Sigmoid colon (tissue), 7 donors: ENCODE measurements around the gene MRPL12. TPM values are rescaled to one million over a fixed set of nuclear protein-coding genes. Genes with fewer than 3 reads are reported as not detected.

Experiments used
- DNase-seq: peaks from one replicate; pipeline ENCODE4 v3.0.0-alpha.2; 2019
- H3K27ac ChIP-seq, 4 donors: fragments of 200-600 bp; sonication (generic); one replicate each; pipeline ENCODE4 v1.5.1; 2016 to 2019; ENCODE audit warnings: mild to moderate bottlenecking in 1 of 4
- H3K27me3 ChIP-seq, 3 donors: fragments of 200-600 bp; sonication (generic); one replicate each; pipeline ENCODE4 v1.5.1; 2019; ENCODE audit warnings: mild to moderate bottlenecking in 1 of 3
- H3K36me3 ChIP-seq, 4 donors: fragments of 200-600 bp; sonication (generic); one replicate each; pipeline ENCODE4 v1.5.1; 2016 to 2019
- H3K4me1 ChIP-seq, 4 donors: fragments of 200-600 bp; sonication (generic); one replicate each; pipeline ENCODE4 v1.5.1; 2017 to 2019
- H3K4me3 ChIP-seq, 4 donors: fragments of 200-600 bp; sonication (generic); one replicate each; pipeline ENCODE4 v1.5.1; 2017 to 2019; ENCODE audit warnings: mild to moderate bottlenecking in 2 of 4, moderate library complexity in 1 of 4
- H3K9me3 ChIP-seq, 4 donors: fragments of 200-600 bp in 3 of 4; sonication (generic) in 3 of 4; one replicate each; pipeline versions ENCODE4 v1.5.1 to v1.6.1; 2013 to 2019
- CTCF ChIP-seq, 4 experiments: fragments of 450-650 bp in 3 of 4; fragments of 200-600 bp in 1 of 4; IDR thresholded peaks; one replicate each; pipeline ENCODE4 v1.5.1; 2016 to 2019; ENCODE audit warnings: antibody characterized with exemption in 4 of 4, mild to moderate bottlenecking in 3 of 4, moderate library complexity in 2 of 4
- EP300 ChIP-seq, 4 donors: sonication (generic); formaldehyde crosslinking; IDR thresholded peaks; one replicate each; pipeline ENCODE4 v1.6.1; 2017; ENCODE audit warnings: antibody characterized with exemption in 4 of 4
- POLR2A ChIP-seq, 2 donors: fragments of 450-650 bp; IDR thresholded peaks; one replicate each; pipeline ENCODE4 v1.6.1; 2016; ENCODE audit warnings: antibody characterized with exemption in 2 of 2, mild to moderate bottlenecking in 2 of 2, moderate library complexity in 2 of 2
- POLR2AphosphoS5 ChIP-seq, 4 donors: sonication (generic); formaldehyde crosslinking; IDR thresholded peaks; one replicate each; pipeline ENCODE4 v1.6.1; 2017; ENCODE audit warnings: antibody characterized with exemption in 4 of 4
- WGBS, 2 donors: extraction: QIAGEN DNeasy Blood & Tissue Kit; methylation state at CpG; one replicate each; pipeline ENCODE4 v1.1.7; 2013; 5-methylcytosine and 5-hydroxymethylcytosine counted together
- intact Hi-C: fragments of 100-400 bp; cut with DNase I; formaldehyde crosslinking; loops from one replicate; pipeline ENCODE4 v1.15.1; 2023
- polyA plus RNA-seq, 3 donors: library from polyadenylated mRNA; stranded (reverse); fragments of 200-250 nt; gene quantifications; one replicate each; pipeline ENCODE4 v1.2.3, GENCODE V29; 2013
- total RNA-seq, 4 donors: library from RNA; depleted of rRNA; stranded (reverse); fragments of >200 nt; gene quantifications; one replicate each; pipeline ENCODE4 v1.1.0, GENCODE V29; 2016
- donor health status: healthy with polysubstance abuse.
- donor health status: Bipolar disorder and iron deficiency.
- donor health status: healthy.

The MRPL12 gene
- total and polyA plus RNA-seq, 7 donors, result 31.0 to 258 (median 56.4) TPM

GRCh38 chr17:81713004-81713555, 9.9 kb downstream of the MRPL12 start:
- Histone ChIP-seq H3K9me3 (no peaks in the 10 kb centered on the region), H3K27ac (peak overlapping the region; percentile 32 to 69 (median 50)), H3K36me3 (peaks cover 0 to under 1% (median under 1%) of the 10 kb centered on the region in 4 donors), H3K27me3 (peaks cover 0 to 13% (median 0%) of the 10 kb centered on the region in 3 donors), H3K4me1 (peaks cover 0 to 37% (median 33%) of the 10 kb centered on the region in 4 donors), H3K4me3 (peak overlapping the region; percentile 65 to 95 (median 79))
- intact Hi-C loops, result no loop called here
- no peak for TF ChIP-seq EP300 (IDR thresholded peaks at IDR 0.05)
- TF ChIP-seq POLR2AphosphoS5 (IDR thresholded peaks at IDR 0.05), result no peak
- TF ChIP-seq CTCF (IDR thresholded peaks at IDR 0.05), result no peak
- TF ChIP-seq POLR2A (IDR thresholded peaks at IDR 0.05), result no peak
- 11 to 53% methylated on average over 18 of the region's 18 CpGs for WGBS, 2 donors
- peak; percentile 66 for DNase-seq

GRCh38 chr17:81713556-81714411, 10.6 kb downstream of the MRPL12 start:
- H3K27me3 ChIP-seq, result peaks cover 0 to 13% (median 0%) of the 10 kb centered on the region in 3 donors
- 21 to 67% methylated on average over 36 of the region's 36 CpGs for WGBS, 2 donors
- DNase-seq, result peak; percentile 66

GRCh38 chr17:81714412-81715106, 11.4 kb downstream of the MRPL12 start:
- H3K4me1 ChIP-seq, result peaks cover 0 to 37% (median 33%) of the 10 kb centered on the region in 4 donors

More at GRCh38 chr17:81713556-81714411, 10.6 kb downstream of the MRPL12 start:
- no peaks in the 10 kb centered on the region for H3K9me3 ChIP-seq
- intact Hi-C loops, result no loop called here
- H3K36me3 ChIP-seq, result no peaks in the 10 kb centered on the region
- peak overlapping the region in 2 of 4 donors; percentile 32 to 69 for H3K27ac ChIP-seq
- H3K4me3 ChIP-seq, result peak overlapping the region in 1 of 4 donors; percentile 85
- H3K4me1 ChIP-seq, result peaks cover 0 to 37% (median 33%) of the 10 kb centered on the region in 4 donors
- no peak for TF ChIP-seq EP300 (IDR thresholded peaks at IDR 0.05)

GRCh38 chr17:81715107-81715871, 12.1 kb downstream of the MRPL12 start:
- intact Hi-C loops, result no loop called here
- Histone ChIP-seq H3K4me1 (peaks cover 0 to 35% (median 32%) of the 10 kb centered on the region in 4 donors), H3K9me3 (no peaks in the 10 kb centered on the region), H3K36me3 (no peaks in the 10 kb centered on the region), H3K27ac (no peak overlapping the region), H3K4me3 (no peak overlapping the region), H3K27me3 (peaks cover 0 to 10% (median 0%) of the 10 kb centered on the region in 3 donors)
- 92 to 93% methylated on average over 32 of the region's 32 CpGs for WGBS, 2 donors
- peak; percentile 67 for DNase-seq
- TF ChIP-seq POLR2A (IDR thresholded peaks at IDR 0.05) (no peak), POLR2AphosphoS5 (IDR thresholded peaks at IDR 0.05) (no peak)

More at GRCh38 chr17:81714412-81715106, 11.4 kb downstream of the MRPL12 start:
- H3K27me3 ChIP-seq, result peaks cover 0 to 13% (median 0%) of the 10 kb centered on the region in 3 donors
- no peaks in the 10 kb centered on the region for H3K36me3 ChIP-seq
- intact Hi-C loops, result no loop called here
- no peak overlapping the region for H3K4me3 ChIP-seq
- 90 to 96% methylated on average over 39 of the region's 39 CpGs for WGBS, 2 donors
- peak; percentile 61 for DNase-seq
- TF ChIP-seq CTCF (IDR thresholded peaks at IDR 0.05) (no peak), POLR2AphosphoS5 (IDR thresholded peaks at IDR 0.05) (no peak), POLR2A (IDR thresholded peaks at IDR 0.05) (no peak), EP300 (IDR thresholded peaks at IDR 0.05) (no peak)
- H3K27ac ChIP-seq, result no peak overlapping the region
- H3K9me3 ChIP-seq, result no peaks in the 10 kb centered on the region
